Fibroblast of villous mesenchyme (primary cell): ENCODE results near the gene NCKAP5L. TPM values are rescaled to one million over a fixed set of nuclear protein-coding genes. Genes with fewer than 3 reads are reported as not detected.
"Not testable (repeated sequence)": the region's sequence is repeated elsewhere in the genome, so short reads cannot be mapped to it uniquely, and the experiment has no call there.

Source experiments
- DNase-seq: peaks from one replicate; pipeline ENCODE4 v3.0.0-alpha.2; 2010; ENCODE audit warnings: low read depth
- H3K4me3 ChIP-seq: 2 replicates; pipeline ENCODE4 v1.5.1; 2011; ENCODE audit warnings: low read depth, mild to moderate bottlenecking, low read length
- total RNA-seq: library from RNA; depleted of rRNA; stranded (reverse); fragments of >200 nt; gene quantifications from 2 replicates; pipeline ENCODE4 v1.2.3, GENCODE V29; 2012
- TF ChIP-seq, protein P1 (sequence below): IDR thresholded peaks from 2 replicates; pipeline ENCODE4 v1.5.1; 2012; ENCODE audit warnings: low read depth, mild to moderate bottlenecking, low read length; ENCODE audit not compliant: insufficient read depth

NCKAP5L gene
- total RNA-seq, 1 donor, result 34.1 TPM

DNA sequence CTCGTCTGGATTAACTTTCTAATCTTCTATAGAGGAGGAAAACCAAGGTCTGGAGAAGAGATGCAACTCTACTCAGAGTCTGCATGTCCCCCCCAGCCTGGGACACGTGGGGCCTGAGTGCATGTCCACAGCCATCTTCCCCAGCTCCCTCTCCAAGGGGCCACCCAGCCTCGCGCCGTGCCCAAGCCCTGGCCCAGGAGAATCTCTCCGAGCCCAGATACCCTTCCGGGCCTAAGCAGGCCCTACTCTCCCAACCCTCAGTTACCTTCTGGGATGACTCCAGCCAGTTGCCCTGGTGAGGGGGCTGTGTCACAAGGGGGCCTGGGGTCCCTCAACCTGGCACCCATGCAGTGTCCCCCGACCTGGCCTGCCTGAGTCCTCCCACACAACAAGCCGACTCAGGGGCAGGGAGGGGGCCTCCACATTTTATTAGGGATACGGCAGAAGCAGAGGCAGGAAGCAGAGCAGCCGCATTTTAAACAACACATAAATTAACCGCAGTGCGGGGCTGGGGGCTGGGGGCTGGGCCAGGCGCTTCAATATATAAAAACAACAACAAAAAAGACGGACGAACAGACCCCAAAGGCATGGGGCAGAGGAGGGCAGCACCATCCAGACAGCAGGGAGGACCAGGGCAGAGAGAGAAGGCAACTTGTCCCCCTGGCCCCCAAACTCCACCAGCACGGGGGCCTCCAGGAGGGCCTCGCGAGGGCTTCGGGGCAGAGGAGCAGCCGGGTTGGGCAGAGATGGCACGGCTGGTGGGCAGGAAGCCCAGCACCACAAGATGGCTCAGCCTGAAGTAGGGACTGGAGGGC is 37.3 kb downstream of the NCKAP5L start:
- no peak overlapping the region for H3K4me3 ChIP-seq
- TF ChIP-seq, protein P1, sequence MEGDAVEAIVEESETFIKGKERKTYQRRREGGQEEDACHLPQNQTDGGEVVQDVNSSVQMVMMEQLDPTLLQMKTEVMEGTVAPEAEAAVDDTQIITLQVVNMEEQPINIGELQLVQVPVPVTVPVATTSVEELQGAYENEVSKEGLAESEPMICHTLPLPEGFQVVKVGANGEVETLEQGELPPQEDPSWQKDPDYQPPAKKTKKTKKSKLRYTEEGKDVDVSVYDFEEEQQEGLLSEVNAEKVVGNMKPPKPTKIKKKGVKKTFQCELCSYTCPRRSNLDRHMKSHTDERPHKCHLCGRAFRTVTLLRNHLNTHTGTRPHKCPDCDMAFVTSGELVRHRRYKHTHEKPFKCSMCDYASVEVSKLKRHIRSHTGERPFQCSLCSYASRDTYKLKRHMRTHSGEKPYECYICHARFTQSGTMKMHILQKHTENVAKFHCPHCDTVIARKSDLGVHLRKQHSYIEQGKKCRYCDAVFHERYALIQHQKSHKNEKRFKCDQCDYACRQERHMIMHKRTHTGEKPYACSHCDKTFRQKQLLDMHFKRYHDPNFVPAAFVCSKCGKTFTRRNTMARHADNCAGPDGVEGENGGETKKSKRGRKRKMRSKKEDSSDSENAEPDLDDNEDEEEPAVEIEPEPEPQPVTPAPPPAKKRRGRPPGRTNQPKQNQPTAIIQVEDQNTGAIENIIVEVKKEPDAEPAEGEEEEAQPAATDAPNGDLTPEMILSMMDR, result no peak
- DNase-seq, result no peak

DNA sequence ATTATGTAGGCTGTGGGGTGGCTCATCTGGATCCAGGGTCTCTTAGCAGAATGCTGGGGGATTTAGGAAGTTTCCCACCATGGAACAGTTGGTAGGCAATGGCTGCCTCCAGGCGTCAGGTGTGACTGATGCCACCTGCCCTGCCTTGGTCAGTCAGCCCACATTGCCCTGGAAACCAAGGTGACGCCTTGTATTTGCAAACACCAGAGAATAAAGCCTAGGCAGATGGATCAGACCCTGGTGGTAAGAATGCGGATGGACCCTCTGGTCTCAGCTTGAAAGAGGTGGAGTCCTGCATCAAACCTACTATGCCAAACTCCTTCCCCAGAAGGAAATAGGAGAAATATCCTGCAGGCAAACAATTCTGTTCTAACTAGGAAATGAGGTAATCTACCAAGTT is 38.2 kb downstream of the NCKAP5L start:
- no peak overlapping the region for H3K4me3 ChIP-seq
- TF ChIP-seq, protein P1, result peak; percentile 18
- no peak for DNase-seq

DNA sequence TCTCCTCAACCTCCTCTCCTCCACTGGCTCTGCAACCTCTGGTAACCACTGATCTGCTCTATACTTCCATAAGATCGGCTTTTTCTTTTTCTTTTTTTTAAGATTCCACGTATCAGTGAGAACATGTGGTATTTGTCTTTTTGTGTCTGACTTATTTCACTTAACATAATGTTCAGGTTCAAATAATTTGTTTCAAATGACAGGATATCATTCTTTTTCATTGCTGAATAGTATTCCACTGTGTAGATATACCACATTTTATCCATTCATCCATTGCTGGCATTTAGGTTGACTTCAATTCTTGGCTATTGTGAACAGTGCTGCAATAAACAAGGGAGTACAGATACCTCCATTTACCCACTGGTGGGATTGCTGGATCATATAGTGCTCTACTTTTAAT is 40.5 kb downstream of the NCKAP5L start:
- no peak overlapping the region for H3K4me3 ChIP-seq
- TF ChIP-seq, protein P1, result no peak
- no peak for DNase-seq

DNA sequence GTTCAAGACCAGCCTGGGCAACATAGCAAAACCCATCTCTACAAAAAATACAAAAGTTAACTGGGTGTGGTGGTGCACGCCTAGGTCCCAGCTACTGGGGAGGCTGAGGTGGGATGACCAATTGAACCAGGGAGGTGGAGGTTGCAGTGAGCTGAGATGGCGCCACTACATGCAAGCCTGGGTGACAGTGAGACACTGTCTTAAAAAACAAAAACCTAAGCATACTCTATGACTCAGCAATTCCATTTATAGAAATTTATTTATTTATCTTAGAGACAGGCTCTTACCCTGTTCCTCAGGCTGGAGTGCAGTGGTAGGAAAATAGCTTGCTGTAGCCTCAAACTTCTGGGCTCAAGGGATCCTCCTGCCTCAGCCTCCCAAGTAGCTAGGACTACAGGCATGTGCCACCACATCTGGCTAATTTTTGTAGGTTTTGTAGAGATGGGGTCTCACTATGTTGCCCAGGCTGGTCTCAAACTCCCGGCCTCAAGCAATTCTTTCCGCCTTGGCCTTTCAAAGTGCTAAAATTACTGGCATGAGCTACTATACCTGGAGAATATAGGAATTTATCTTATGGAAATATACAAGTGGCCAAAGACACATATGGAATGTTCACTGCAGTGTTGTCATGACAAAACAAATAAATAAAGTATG is 43.3 kb downstream of the NCKAP5L start:
- peak; percentile 41 for DNase-seq

DNA sequence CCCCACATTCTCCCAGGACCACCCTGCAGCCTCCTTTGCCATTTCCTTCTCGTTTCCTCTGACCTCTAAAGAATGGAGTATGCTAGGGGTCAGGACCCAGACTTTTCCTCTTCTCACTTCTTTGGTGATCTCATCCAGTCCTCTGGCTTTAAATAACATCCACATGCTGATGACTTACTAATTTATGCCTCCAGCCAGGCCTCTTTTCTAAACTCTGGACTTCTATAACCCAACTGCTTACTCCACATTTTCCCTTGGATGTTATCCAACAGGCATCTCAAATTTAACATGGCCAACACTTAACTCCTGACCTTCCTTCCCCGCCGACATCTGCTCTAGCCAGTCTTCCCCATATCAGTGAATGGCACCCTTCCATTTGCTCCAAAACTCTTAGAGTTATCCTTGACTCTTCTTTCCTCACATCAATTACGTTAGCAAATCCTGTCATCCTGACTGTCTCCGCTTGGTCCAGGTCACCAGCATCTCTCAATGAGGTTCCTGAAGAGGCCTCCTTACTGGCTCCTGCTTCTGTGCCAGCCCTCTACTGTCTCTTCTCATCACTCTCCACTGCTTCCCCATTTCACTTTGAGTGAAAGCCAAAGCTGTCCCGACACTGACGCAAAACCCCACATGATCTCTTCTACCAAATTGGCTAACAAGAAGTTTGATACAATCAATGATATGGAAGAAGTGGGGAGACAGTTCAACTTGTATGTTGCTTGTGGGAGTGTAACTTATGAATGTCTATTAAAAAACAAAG is 44.1 kb downstream of the NCKAP5L start:
- TF ChIP-seq, protein P1, result no peak
- DNase-seq, result peak; percentile 88
- no peak overlapping the region for H3K4me3 ChIP-seq

More for the DNA sequence above, 43.3 kb downstream of the NCKAP5L start:
- TF ChIP-seq, protein P1, result no peak
- H3K4me3 ChIP-seq, result no peak overlapping the region

DNA sequence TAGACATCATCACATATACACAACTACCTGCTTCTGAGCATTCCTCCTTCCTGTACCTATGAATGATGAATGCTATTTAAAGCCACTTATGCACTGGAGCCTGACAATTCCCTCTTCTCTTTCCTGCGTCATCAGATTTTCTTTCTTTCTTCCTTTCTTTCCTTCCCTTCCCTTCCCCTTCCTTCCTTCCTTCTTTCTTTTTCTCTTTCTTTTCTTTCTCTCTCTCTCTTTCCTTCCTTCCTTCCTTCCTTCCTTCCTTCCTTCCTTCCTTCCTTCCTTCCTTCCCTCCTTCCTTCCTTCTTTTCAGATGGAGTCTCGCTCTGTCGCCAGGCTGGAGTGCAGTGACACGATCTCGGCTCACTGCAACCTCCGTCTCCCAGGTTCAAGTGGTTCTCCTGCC is 47.3 kb downstream of the NCKAP5L start:
- DNase-seq, H3K4me3 ChIP-seq: not testable (repeated sequence)

DNA sequence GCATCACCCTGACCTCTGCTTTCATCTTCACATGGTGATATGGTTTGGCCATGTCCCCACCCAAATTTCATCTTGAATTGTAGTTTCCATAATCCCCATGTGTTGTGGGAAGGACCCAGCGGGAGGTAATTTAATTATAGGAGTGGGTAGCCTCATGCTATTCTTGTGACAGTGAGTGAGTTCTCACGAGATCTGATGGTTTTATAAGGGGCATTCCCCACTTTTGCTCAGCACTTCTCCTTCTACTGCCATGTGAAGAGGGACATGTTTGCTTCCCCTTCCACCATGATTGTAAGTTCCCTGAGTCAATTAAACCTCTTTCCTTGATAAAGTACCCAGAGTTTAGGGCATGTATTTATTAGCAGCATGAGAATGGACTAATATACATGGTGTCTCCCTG is 48.6 kb downstream of the NCKAP5L start:
- no peak for DNase-seq
- TF ChIP-seq, protein P1, result no peak
- no peak overlapping the region for H3K4me3 ChIP-seq
